ENCODE results near the gene FER.
"Not testable (repeated sequence)": the region's sequence is repeated elsewhere in the genome, so short reads cannot be mapped to it uniquely, and the experiment has no call there.

GRCh38 chr5:108794349-108794748 lies 46.7 kb downstream of the FER start:
- not testable (repeated sequence) for TF ChIP-seq CTCF (IDR thresholded peaks at IDR 0.05; ENCODE audit: insufficient read depth, low read length); REST (IDR thresholded peaks at IDR 0.05; ENCODE audit: insufficient replicate concordance, low read depth); POLR2AphosphoS5 (IDR thresholded peaks at IDR 0.05; ENCODE audit: low read depth)

Data from HL-60 (cell line).